Measurements from ENCODE around the gene MORC1.

The MORC1 gene

GRCh38 chr3:109073116-109073515 lies 44.8 kb downstream of the MORC1 start:
- no peak overlapping the region for H3K4me3 ChIP-seq (ENCODE audit: insufficient read length, low read depth)

GRCh38 chr3:109072194-109072593 lies 45.7 kb downstream of the MORC1 start:
- Histone ChIP-seq H3K9ac (ENCODE audit: insufficient read length, low read depth) (no peak overlapping the region), H3K36me3 (ENCODE audit: insufficient read depth, insufficient read length, low read length) (no peaks in the 10 kb centered on the region), H3K27me3 (ENCODE audit: insufficient read depth, insufficient read length) (no peaks in the 10 kb centered on the region), H3K4me1 (ENCODE audit: insufficient read depth, insufficient read length) (no peaks in the 10 kb centered on the region), H3K9me3 (ENCODE audit: insufficient read depth, low read length) (no peaks in the 10 kb centered on the region), H3K4me3 (ENCODE audit: insufficient read length, low read depth) (no peak overlapping the region)
- no peak for TF ChIP-seq SUZ12 (IDR thresholded peaks at IDR 0.05; ENCODE audit: extremely low read depth, insufficient read depth, insufficient read length)
- TF ChIP-seq YY1 (IDR thresholded peaks at IDR 0.05; ENCODE audit: insufficient read depth, insufficient read length), result no peak
- no peak for TF ChIP-seq ZNF274 (IDR thresholded peaks at IDR 0.05; ENCODE audit: low read depth, low read length)
- no peak for DNase-seq (ENCODE audit: low read depth, low spot score)

More at GRCh38 chr3:109073116-109073515, 44.8 kb downstream of the MORC1 start:
- DNase-seq (ENCODE audit: low read depth, low spot score), result no peak
- Histone ChIP-seq H3K4me1 (ENCODE audit: insufficient read depth, insufficient read length) (no peaks in the 10 kb centered on the region), H3K27me3 (ENCODE audit: insufficient read depth, insufficient read length) (no peaks in the 10 kb centered on the region), H3K36me3 (ENCODE audit: insufficient read depth, insufficient read length, low read length) (no peaks in the 10 kb centered on the region), H3K9ac (ENCODE audit: insufficient read length, low read depth) (no peak overlapping the region), H3K9me3 (ENCODE audit: insufficient read depth, low read length) (no peaks in the 10 kb centered on the region)
- TF ChIP-seq ZNF274 (IDR thresholded peaks at IDR 0.05; ENCODE audit: low read depth, low read length) (no peak), YY1 (IDR thresholded peaks at IDR 0.05; ENCODE audit: insufficient read depth, insufficient read length) (no peak), SUZ12 (IDR thresholded peaks at IDR 0.05; ENCODE audit: extremely low read depth, insufficient read depth, insufficient read length) (no peak)

- no peak for DNase-seq (ENCODE audit: low read depth, low spot score)
- no peaks in the 10 kb centered on the region for H3K27me3 ChIP-seq (ENCODE audit: insufficient read depth, insufficient read length)
- H3K9me3 ChIP-seq (ENCODE audit: insufficient read depth, low read length), result no peaks in the 10 kb centered on the region
- H3K4me1 ChIP-seq (ENCODE audit: insufficient read depth, insufficient read length), result no peaks in the 10 kb centered on the region
- TF ChIP-seq SUZ12 (IDR thresholded peaks at IDR 0.05; ENCODE audit: extremely low read depth, insufficient read depth, insufficient read length), result no peak
- no peak for TF ChIP-seq YY1 (IDR thresholded peaks at IDR 0.05; ENCODE audit: insufficient read depth, insufficient read length)
- no peak for TF ChIP-seq ZNF274 (IDR thresholded peaks at IDR 0.05; ENCODE audit: low read depth, low read length)
- no peaks in the 10 kb centered on the region for H3K36me3 ChIP-seq (ENCODE audit: insufficient read depth, insufficient read length, low read length)
- H3K4me3 ChIP-seq (ENCODE audit: insufficient read length, low read depth), result no peak overlapping the region
- H3K9ac ChIP-seq (ENCODE audit: insufficient read length, low read depth), result no peak overlapping the region
These were observed 46.4 kb downstream of the MORC1 start for GRCh38 chr3:109071350-109072142.

- Histone ChIP-seq H3K4me1 (ENCODE audit: insufficient read depth, insufficient read length) (no peaks in the 10 kb centered on the region), H3K4me3 (ENCODE audit: insufficient read length, low read depth) (no peak overlapping the region), H3K9ac (ENCODE audit: insufficient read length, low read depth) (no peak overlapping the region), H3K27me3 (ENCODE audit: insufficient read depth, insufficient read length) (no peaks in the 10 kb centered on the region), H3K9me3 (ENCODE audit: insufficient read depth, low read length) (no peaks in the 10 kb centered on the region), H3K36me3 (ENCODE audit: insufficient read depth, insufficient read length, low read length) (no peaks in the 10 kb centered on the region)
- TF ChIP-seq YY1 (IDR thresholded peaks at IDR 0.05; ENCODE audit: insufficient read depth, insufficient read length) (no peak), ZNF274 (IDR thresholded peaks at IDR 0.05; ENCODE audit: low read depth, low read length) (no peak), SUZ12 (IDR thresholded peaks at IDR 0.05; ENCODE audit: extremely low read depth, insufficient read depth, insufficient read length) (no peak)
- DNase-seq (ENCODE audit: low read depth, low spot score), result no peak
These were observed 47.7 kb downstream of the MORC1 start for GRCh38 chr3:109070211-109070610.

- Histone ChIP-seq H3K9me3 (ENCODE audit: insufficient read depth, low read length) (no peaks in the 10 kb centered on the region), H3K9ac (ENCODE audit: insufficient read length, low read depth) (no peak overlapping the region), H3K27me3 (ENCODE audit: insufficient read depth, insufficient read length) (no peaks in the 10 kb centered on the region), H3K4me1 (ENCODE audit: insufficient read depth, insufficient read length) (no peaks in the 10 kb centered on the region), H3K4me3 (ENCODE audit: insufficient read length, low read depth) (no peak overlapping the region), H3K36me3 (ENCODE audit: insufficient read depth, insufficient read length, low read length) (no peaks in the 10 kb centered on the region)
- TF ChIP-seq SUZ12 (IDR thresholded peaks at IDR 0.05; ENCODE audit: extremely low read depth, insufficient read depth, insufficient read length) (no peak), YY1 (IDR thresholded peaks at IDR 0.05; ENCODE audit: insufficient read depth, insufficient read length) (no peak), ZNF274 (IDR thresholded peaks at IDR 0.05; ENCODE audit: low read depth, low read length) (no peak)
- no peak for DNase-seq (ENCODE audit: low read depth, low spot score)
These were observed 51.1 kb downstream of the MORC1 start for GRCh38 chr3:109066864-109067263.

- no peak for DNase-seq (ENCODE audit: low read depth, low spot score)
- no peaks in the 10 kb centered on the region for H3K9me3 ChIP-seq (ENCODE audit: insufficient read depth, low read length)
- H3K9ac ChIP-seq (ENCODE audit: insufficient read length, low read depth), result no peak overlapping the region
- H3K36me3 ChIP-seq (ENCODE audit: insufficient read depth, insufficient read length, low read length), result no peaks in the 10 kb centered on the region
- no peak overlapping the region for H3K4me3 ChIP-seq (ENCODE audit: insufficient read length, low read depth)
- H3K27me3 ChIP-seq (ENCODE audit: insufficient read depth, insufficient read length), result no peaks in the 10 kb centered on the region
- H3K4me1 ChIP-seq (ENCODE audit: insufficient read depth, insufficient read length), result no peaks in the 10 kb centered on the region
- TF ChIP-seq YY1 (IDR thresholded peaks at IDR 0.05; ENCODE audit: insufficient read depth, insufficient read length) (no peak), SUZ12 (IDR thresholded peaks at IDR 0.05; ENCODE audit: extremely low read depth, insufficient read depth, insufficient read length) (no peak), ZNF274 (IDR thresholded peaks at IDR 0.05; ENCODE audit: low read depth, low read length) (no peak)
These were observed 58.7 kb downstream of the MORC1 start for GRCh38 chr3:109059264-109059663.

GRCh38 chr3:109057616-109058015 lies 60.3 kb downstream of the MORC1 start:
- no peak overlapping the region for H3K9ac ChIP-seq (ENCODE audit: insufficient read length, low read depth)
- TF ChIP-seq ZNF274 (IDR thresholded peaks at IDR 0.05; ENCODE audit: low read depth, low read length) (no peak), YY1 (IDR thresholded peaks at IDR 0.05; ENCODE audit: insufficient read depth, insufficient read length) (no peak), SUZ12 (IDR thresholded peaks at IDR 0.05; ENCODE audit: extremely low read depth, insufficient read depth, insufficient read length) (no peak)
- DNase-seq (ENCODE audit: low read depth, low spot score), result no peak

More at GRCh38 chr3:109057616-109058015, 60.3 kb downstream of the MORC1 start:
- H3K9me3 ChIP-seq (ENCODE audit: insufficient read depth, low read length), result no peaks in the 10 kb centered on the region
- H3K27me3 ChIP-seq (ENCODE audit: insufficient read depth, insufficient read length), result no peaks in the 10 kb centered on the region
- no peaks in the 10 kb centered on the region for H3K36me3 ChIP-seq (ENCODE audit: insufficient read depth, insufficient read length, low read length)
- H3K4me3 ChIP-seq (ENCODE audit: insufficient read length, low read depth), result no peak overlapping the region
- no peaks in the 10 kb centered on the region for H3K4me1 ChIP-seq (ENCODE audit: insufficient read depth, insufficient read length)
